Measurements from ENCODE around the gene GLT8D2. TPM values are rescaled to one million over a fixed set of nuclear protein-coding genes. Genes with fewer than 3 reads are reported as not detected.

The GLT8D2 gene
- total RNA-seq, 2 experiments from 2014 or later = not detected

DNA sequence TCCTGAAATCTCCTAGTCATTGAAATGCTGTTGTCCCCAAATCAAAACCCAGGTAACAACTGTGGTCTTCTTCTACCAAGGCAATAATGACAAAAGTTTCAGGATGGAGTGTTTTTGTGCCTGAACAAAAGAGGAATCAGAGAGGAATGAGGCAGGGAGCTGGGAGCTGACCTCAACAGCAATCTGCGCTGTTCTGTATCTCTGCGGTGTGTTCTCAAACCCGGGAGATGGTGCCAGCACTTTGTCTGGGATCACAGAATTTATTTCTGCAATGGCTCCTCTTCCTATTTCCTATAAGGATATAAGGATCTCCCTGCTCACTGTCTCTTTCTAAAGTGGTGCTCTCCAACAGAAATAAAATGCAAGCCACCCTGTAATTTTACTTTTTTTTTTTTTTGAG is 449 bp upstream of the GLT8D2 start:
- peaks cover 7% of the 10 kb centered on the region for H3K4me1 ChIP-seq (ENCODE audit: insufficient read depth, low read length)
- Mint-ChIP-seq H3K27ac (no peak overlapping the region), H3K4me1 (ENCODE audit: low read depth) (peaks cover 8% of the 10 kb centered on the region), H3K9me3 (no peaks in the 10 kb centered on the region), H3K36me3 (ENCODE audit: low read depth) (no peaks in the 10 kb centered on the region), H3K4me3 (no peak overlapping the region), H3K27me3 (peaks cover 62% of the 10 kb centered on the region)
- peaks cover 28 to 33% of the 10 kb centered on the region in 2 experiments for H3K27me3 ChIP-seq (ENCODE audit: control insufficient read depth in 1 of 2, insufficient read depth in 2 of 2, low read length in 2 of 2)
- ATAC-seq (ENCODE audit: poor library complexity) (no peak), DNase-seq (no peak)
- ChIA-PET POLR2A (no interaction called here), CTCF (no interaction called here)
- TF ChIP-seq, protein P1, sequence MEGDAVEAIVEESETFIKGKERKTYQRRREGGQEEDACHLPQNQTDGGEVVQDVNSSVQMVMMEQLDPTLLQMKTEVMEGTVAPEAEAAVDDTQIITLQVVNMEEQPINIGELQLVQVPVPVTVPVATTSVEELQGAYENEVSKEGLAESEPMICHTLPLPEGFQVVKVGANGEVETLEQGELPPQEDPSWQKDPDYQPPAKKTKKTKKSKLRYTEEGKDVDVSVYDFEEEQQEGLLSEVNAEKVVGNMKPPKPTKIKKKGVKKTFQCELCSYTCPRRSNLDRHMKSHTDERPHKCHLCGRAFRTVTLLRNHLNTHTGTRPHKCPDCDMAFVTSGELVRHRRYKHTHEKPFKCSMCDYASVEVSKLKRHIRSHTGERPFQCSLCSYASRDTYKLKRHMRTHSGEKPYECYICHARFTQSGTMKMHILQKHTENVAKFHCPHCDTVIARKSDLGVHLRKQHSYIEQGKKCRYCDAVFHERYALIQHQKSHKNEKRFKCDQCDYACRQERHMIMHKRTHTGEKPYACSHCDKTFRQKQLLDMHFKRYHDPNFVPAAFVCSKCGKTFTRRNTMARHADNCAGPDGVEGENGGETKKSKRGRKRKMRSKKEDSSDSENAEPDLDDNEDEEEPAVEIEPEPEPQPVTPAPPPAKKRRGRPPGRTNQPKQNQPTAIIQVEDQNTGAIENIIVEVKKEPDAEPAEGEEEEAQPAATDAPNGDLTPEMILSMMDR (IDR thresholded peaks at IDR 0.05) = no peak
- no peak overlapping the region for H3K4me3 ChIP-seq (ENCODE audit: low read length)
- no peaks in the 10 kb centered on the region for H3K9me3 ChIP-seq (ENCODE audit: control insufficient read depth in 1 of 2, insufficient read depth in 1 of 2, low read length in 2 of 2)
- H3K36me3 ChIP-seq (ENCODE audit: insufficient read depth, low read length) = no peaks in the 10 kb centered on the region
- intact Hi-C loops (cut with DNase I, micrococcal nuclease) = no loop called here
- H3K27ac ChIP-seq (ENCODE audit: low read depth in 1 of 2, low read length in 2 of 2) = no peak overlapping the region

DNA sequence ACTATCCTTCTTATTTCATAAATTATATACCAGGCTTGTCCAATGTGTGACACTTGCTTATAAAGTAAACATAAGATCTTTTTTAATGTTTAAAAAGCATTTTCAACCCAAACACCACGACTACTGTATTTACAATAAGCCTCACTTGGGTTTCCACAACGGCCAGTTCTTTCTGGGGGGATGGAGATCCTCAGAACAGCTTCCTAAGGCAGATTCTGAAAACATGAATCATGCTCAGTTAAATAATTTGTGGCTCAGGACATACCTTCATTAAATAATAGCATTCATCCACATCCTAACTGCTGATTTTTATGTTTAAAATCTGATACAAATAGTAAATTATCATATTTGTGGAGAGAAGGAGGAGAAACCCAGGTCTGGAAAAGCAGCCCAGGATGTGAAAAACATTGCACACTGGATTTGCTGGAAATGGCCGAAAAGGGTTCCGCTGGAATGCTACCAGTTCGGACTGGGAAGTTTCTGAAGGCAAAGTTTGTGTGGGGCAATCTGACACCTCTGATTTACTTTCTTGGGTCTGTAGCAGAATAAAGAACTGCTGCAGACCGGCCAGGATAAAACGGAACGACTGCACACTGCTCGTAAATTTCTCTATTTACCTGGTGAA is 597 bp downstream of the GLT8D2 start:
- Mint-ChIP-seq H3K36me3 (ENCODE audit: low read depth) (no peaks in the 10 kb centered on the region), H3K4me1 (ENCODE audit: low read depth) (peaks cover 8% of the 10 kb centered on the region), H3K27ac (no peak overlapping the region), H3K27me3 (peaks cover 52% of the 10 kb centered on the region), H3K4me3 (no peak overlapping the region), H3K9me3 (no peaks in the 10 kb centered on the region)
- ATAC-seq (ENCODE audit: poor library complexity) (no peak), DNase-seq (no peak)
- peaks cover 10% of the 10 kb centered on the region for H3K4me1 ChIP-seq (ENCODE audit: insufficient read depth, low read length)
- no peak overlapping the region for H3K4me3 ChIP-seq (ENCODE audit: low read length)
- H3K27ac ChIP-seq (ENCODE audit: low read depth in 1 of 2, low read length in 2 of 2) = no peak overlapping the region
- TF ChIP-seq, protein P1 (IDR thresholded peaks at IDR 0.05) = no peak
- H3K36me3 ChIP-seq (ENCODE audit: insufficient read depth, low read length) = no peaks in the 10 kb centered on the region
- H3K27me3 ChIP-seq (ENCODE audit: control insufficient read depth in 1 of 2, insufficient read depth in 2 of 2, low read length in 2 of 2) = peaks cover 28 to 33% of the 10 kb centered on the region in 2 experiments
- intact Hi-C loops (cut with DNase I, micrococcal nuclease) = no loop called here
- POLR2A ChIA-PET = no interaction called here
- CTCF ChIA-PET = no interaction called here
- no peaks in the 10 kb centered on the region for H3K9me3 ChIP-seq (ENCODE audit: control insufficient read depth in 1 of 2, insufficient read depth in 1 of 2, low read length in 2 of 2)

DNA sequence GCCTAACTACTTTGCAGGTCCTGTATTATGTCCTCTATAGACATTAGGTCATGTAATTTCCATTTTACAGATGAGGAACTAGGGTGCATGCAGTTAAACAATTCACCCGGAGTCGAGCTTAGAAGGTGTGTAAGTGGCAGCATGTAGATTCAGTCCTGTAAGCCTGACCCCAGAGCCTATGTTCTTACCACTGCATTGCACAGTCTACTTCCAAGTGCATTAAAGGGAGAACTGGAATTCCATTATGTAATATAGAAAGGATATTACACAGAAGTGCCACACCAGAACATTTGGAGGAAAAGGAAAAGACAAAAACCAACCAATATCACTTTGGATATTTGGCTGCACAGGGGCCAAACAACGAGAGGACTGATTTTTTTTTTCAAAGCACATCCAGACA is 1.2 kb downstream of the GLT8D2 start:
- Histone ChIP-seq H3K4me3 (ENCODE audit: low read length) (no peak overlapping the region), H3K4me1 (ENCODE audit: insufficient read depth, low read length) (peaks cover 10% of the 10 kb centered on the region), H3K36me3 (ENCODE audit: insufficient read depth, low read length) (no peaks in the 10 kb centered on the region), H3K27me3 (ENCODE audit: control insufficient read depth in 1 of 2, insufficient read depth in 2 of 2, low read length in 2 of 2) (peaks cover 28 to 33% of the 10 kb centered on the region in 2 experiments), H3K27ac (ENCODE audit: low read depth in 1 of 2, low read length in 2 of 2) (no peak overlapping the region), H3K9me3 (ENCODE audit: control insufficient read depth in 1 of 2, insufficient read depth in 1 of 2, low read length in 2 of 2) (no peaks in the 10 kb centered on the region)
- Mint-ChIP-seq H3K27me3 (peaks cover 46% of the 10 kb centered on the region), H3K36me3 (ENCODE audit: low read depth) (no peaks in the 10 kb centered on the region), H3K4me1 (ENCODE audit: low read depth) (peaks cover 8% of the 10 kb centered on the region), H3K9me3 (no peaks in the 10 kb centered on the region), H3K4me3 (no peak overlapping the region), H3K27ac (no peak overlapping the region)
- intact Hi-C loops (cut with DNase I, micrococcal nuclease) = no loop called here
- TF ChIP-seq, protein P1 (IDR thresholded peaks at IDR 0.05) = no peak
- ATAC-seq (ENCODE audit: poor library complexity) (no peak), DNase-seq (no peak)
- CTCF ChIA-PET = no interaction called here
- POLR2A ChIA-PET = no interaction called here

All from CD4-positive, alpha-beta T cell (primary cell).